Left renal cortex interstitium (tissue), 4 donors: ENCODE results near the gene ADAMTS2. TPM values are rescaled to one million over a fixed set of nuclear protein-coding genes. Genes with fewer than 3 reads are reported as not detected.

Source experiments
- DNase-seq, 4 donors: peaks; one replicate each; pipeline ENCODE4 v3.0.0-alpha.2; 2013; ENCODE audit warnings: low read depth in 4 of 4, low spot score in 2 of 4, missing footprints in 1 of 4
- polyA plus RNA-seq, 4 donors: library from polyadenylated mRNA; unstranded; fragments of 120-200 nt; gene quantifications; one replicate each; pipeline ENCODE4 v1.2.1, GENCODE V29; 2013; ENCODE audit not compliant: insufficient read length in 4 of 4

ADAMTS2 gene
- polyA plus RNA-seq, 4 donors: 11.5 to 15.9 (median 12.1) TPM

GRCh38 chr5:179153341-179153901 is 191.8 kb downstream of the ADAMTS2 start:
- DNase-seq: no peak

GRCh38 chr5:179152941-179153340 is 192.3 kb downstream of the ADAMTS2 start:
- no peak for DNase-seq

- no peak for DNase-seq
These were observed 192.9 kb downstream of the ADAMTS2 start for GRCh38 chr5:179152144-179152895.

DNA sequence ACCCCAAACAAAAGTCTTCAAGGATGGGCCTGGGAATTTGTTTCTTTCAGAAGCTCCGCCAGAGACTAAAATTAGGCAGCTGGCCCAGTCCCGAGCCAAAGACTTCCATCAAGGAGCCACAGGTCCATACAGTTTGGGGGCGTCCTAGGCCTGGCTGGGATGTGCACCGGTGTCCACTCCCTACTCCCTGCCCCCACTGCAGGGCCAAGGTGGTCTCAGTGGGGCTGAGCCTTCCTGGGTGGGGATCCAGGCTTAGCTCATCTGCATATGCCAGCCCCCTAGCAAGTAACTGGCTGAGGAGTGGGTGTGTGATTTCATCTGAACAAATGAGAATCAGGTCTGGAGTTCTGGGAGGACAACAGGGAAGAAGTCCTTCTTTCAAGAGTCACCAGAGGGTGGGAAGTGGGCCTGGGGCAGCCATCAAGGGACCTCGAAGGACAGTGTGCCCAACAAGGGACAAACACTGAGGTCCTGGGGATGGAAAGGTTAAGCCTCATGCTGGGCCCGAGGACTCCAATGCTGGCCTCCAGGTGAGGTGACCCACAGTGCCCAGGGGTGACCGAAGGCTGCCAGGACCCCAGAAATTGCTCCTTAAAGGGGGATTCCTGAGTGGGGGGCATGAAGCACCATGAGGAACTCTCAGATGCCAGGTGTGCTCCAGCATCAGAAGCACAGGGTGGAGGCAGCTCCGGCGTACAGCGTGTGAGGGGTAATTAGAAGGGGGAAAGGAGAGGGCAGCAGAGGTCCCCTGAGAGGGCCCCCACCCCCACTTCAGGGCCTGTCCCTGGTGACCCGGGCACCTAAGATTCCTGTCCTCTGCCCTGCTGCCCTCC is 193.8 kb downstream of the ADAMTS2 start:
- DNase-seq: no peak

GRCh38 chr5:179150011-179150410 is 195.2 kb downstream of the ADAMTS2 start:
- DNase-seq: no peak

GRCh38 chr5:179149278-179149677 is 196.0 kb downstream of the ADAMTS2 start:
- no peak for DNase-seq

GRCh38 chr5:179148703-179149170 is 196.5 kb downstream of the ADAMTS2 start:
- DNase-seq: no peak

- DNase-seq: no peak
These were observed 197.1 kb downstream of the ADAMTS2 start for GRCh38 chr5:179147991-179148702.

GRCh38 chr5:179146277-179146676 is 199.0 kb downstream of the ADAMTS2 start:
- no peak for DNase-seq

DNA sequence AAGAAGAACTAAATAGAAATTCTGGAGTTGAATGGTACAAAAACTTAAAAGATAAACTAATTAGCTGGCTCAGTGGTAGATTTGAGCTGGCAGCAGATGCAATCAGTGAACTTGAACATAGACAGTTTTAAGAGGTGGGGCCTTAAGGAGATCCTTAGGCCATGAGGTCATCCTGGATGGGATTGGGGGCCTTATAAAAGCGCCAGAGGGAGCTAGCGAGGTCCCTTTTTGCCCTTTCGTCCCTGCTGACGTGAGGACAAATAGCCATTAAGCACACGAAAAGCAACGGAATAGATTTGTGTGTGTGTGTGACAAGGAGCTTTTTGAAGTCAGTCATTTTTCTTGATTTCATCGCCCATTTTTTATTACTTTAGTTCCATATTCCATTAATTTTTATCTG is 201.8 kb downstream of the ADAMTS2 start:
- no peak for DNase-seq

GRCh38 chr5:179142434-179143198 is 202.6 kb downstream of the ADAMTS2 start:
- no peak for DNase-seq

DNA sequence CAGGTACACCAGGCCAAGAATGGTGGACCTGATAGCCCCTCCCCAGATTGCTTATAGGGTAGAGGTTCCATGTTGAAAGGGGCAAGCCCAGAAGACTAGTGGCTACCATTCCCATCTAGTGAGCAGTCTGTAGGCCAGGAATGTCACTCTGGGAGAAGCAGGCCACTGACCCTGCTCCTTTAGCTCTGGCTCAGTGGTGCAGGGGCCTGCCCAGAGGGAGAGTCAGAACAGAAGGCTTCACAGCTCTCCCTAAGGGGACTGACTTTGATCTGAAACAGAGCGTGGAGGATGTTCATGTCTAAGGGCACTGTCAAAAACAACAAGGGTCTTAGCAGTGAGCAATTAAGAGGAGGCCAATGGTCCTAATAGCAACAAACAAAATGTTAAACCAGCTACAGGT is 203.4 kb downstream of the ADAMTS2 start:
- no peak for DNase-seq

DNA sequence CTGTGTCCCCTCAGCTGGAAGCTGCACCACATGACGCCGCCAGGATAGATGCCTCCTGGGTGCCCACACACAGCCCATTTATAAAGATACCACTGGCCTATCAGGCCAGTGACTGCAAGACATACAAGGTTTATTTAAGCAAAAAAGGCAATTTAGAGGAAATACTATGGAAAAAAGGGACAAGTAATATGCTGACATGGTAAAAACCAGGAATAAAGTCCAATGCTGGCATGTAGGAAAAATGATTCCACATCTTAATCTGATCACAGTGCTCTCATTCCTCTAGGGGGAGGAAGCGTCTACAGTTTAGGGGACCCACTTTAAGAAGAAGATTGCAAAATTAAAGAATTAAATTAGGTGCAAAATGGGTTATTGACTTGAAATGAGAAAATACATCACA is 205.0 kb downstream of the ADAMTS2 start:
- no peak for DNase-seq

DNA sequence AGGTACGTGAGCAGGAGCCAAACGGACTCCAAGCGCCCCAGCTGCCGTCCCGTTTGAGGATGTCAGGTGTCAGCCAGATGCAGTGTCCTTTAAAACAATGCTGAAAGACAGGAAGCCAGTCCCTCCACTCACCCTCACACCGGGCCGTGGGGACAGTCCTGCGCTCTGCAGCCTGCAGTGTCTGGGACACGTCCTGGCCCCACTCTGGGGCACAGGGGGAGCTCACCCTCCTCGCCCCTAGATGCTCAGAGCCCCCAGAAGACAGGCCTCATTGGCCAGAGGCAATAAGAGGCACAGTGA is 205.4 kb downstream of the ADAMTS2 start:
- DNase-seq: no peak

- DNase-seq: no peak
These were observed 205.9 kb downstream of the ADAMTS2 start for GRCh38 chr5:179139111-179139935.

- no peak for DNase-seq
These were observed 206.7 kb downstream of the ADAMTS2 start for GRCh38 chr5:179138568-179138925.

- DNase-seq: no peak
These were observed 207.4 kb downstream of the ADAMTS2 start for GRCh38 chr5:179137643-179138567.

DNA sequence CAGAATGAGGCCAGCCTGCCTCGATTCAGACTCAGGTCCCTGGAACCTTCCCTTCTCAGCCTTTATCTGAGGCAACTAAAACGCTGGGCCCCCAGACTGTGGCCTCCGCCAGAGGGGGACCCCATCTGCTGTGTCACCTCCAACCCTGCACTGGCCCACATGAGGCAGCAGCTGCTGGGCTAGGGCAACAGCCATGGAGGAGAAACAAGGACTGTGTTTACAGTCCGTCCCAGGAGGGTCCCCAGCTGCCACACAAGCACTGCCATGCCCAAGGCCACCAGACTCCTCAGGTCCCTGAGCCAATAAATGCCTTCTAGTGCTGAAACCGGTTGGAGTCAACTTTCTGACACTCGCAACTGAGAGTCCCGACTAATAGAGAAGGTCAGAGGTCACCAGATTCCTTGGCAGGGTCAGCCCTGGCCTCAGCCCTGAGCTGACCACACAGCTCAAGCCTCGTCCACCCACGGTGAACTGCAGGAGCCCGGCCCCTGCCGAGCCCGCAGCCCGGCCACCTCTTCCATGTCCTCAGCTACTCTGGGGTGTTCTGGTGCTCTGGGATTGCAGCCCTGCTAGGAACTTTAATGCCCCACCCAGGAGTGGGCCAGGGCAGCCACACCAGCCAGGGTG is 208.1 kb downstream of the ADAMTS2 start:
- DNase-seq: no peak
